GM18508 (cell line): ENCODE measurements around the gene EBLN1.
"Not testable (repeated sequence)": the region's sequence is repeated elsewhere in the genome, so short reads cannot be mapped to it uniquely, and the experiment has no call there.

Experiments used
- ATAC-seq: cut with Tn5 transposase; IDR thresholded peaks from one replicate; pipeline ENCODE4 v1.9.1; 2021; ENCODE audit warnings: moderate number of reproducible peaks; ENCODE audit not compliant: insufficient read depth, unreplicated experiment

Gene EBLN1

DNA sequence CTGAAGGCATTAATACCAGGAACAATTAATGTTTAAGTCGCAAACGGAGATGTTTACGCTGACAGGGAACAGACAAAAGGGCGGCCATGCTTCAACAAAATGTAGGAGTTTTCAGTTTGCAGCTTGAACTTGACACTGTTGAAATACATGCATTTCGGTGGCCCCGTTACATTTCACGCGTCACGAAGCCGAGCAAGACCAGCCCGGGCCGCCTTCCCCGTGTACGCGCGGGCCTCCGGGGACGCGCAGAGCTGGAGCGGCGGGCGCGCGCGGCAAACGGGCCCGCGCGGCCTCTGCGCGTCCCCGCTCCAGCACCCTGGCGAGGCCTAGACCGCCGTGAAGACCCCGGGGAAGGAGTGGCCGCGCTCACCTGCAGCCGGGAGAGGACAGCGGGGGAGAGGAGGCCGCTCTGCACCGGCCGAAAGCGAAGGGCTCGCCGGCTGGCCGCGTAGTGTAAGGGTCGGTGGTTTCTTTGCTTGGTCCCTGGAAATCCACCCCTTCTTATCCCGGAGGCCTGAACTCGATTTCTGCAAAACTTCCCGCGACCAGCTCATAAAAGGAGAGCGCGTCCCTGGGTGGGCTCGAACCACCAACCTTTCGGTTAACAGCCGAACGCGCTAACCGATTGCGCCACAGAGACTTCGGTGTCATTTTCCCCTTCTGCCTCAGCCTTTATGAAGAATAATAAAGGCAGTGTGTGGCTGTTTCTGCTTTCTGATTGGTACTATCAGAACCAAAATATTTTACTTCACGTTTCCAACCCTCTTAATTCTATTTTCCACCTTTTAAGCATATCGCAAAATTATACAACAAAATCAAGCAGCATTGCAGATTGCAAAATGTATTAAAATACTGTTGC is 11.4 kb upstream of the EBLN1 start:
- peak; percentile 56 for ATAC-seq

DNA sequence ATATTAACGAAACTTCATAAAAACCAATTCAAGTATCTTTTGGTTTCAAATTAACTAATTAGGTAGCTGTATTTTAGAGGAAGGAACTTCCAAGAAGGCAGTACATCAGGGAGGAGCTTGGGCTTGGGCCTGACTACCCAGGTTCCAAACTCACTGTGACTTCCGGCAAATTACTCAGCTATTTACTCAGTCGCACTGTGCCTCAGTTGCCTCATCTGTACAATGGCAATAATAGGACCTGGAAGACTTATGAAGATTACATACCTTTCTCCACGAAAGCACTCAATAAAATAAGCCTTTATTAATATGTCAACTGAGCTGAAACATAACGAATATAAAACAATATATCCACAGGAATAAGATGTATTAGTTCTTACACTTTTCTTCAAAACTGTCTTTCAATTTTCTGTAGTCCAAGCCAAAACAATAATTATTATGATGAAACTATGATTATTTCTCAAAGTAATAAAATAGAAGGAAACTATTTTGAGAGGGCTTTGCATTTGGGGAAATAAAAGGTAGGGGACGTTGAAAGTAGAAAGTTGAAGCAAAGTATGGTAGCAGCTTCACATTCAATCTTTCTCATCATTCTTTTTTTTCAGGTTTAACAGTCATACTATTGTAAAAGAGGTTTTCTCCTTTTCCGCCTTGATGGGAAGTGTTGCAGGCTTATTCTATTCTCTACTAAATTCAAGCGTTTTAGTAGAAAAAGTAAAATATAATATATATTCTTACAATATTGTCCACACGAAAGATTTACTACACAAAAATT is 10.5 kb upstream of the EBLN1 start:
- no peak for ATAC-seq

DNA sequence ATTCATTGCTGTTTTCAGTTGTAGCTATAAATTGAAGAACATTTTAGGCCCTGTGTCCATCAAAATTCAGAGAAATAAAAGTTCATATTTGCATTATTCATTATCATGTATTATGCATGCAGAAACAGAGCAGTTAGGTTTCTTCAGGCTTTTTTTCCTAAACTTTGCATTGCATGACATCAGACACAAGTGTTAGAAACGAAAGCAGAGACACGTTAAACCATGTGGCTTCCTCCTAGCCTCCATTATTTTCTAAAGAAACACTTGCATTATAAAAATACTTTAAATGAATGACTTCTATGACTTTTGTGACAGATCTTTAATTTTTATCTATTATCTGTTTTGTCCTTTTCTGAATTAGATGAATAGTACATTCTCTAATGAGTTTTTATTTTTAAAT is 8.8 kb upstream of the EBLN1 start:
- no peak for ATAC-seq

DNA sequence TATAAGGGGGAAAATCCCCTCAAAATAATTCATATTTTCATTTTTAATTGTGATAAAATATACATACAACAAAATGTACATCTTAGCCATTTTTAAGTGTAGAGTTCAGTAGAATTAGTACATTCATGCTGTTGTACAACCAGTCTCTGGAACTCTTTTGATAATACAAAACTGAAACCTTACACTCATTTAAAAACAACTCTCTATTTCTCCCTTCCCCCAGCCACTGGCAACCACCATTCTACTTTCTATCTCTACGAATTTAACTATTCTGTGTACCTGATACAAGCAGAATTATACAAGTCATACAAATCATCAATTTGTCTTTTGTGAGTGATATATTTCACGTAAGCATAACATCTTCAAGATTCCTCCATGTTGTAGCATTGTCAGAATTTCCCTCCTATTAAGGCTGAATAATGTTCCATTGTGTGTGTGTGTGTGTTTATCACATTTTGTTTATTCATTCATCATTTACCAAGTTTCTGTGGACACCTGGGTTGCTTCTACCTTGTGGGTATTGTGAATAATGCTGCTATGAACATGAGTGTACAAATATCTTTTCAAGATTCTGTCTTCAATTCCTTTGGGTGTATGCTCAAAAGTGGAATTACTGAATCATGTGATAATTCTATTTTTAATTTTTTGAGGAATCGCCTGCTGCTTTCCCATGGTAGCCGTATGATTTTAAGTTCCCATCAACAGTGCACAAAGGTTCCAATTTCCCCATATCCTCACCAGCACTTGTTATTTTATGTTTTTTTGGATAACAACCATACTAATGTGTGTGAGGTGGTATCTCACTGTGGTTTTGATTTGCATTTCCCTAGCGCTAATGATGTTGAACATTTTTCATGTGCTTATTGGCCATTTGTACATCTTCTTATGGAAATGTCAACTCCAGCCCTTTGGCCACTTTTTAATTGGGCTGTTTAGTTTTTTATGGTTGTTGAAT is 4.7 kb upstream of the EBLN1 start:
- ATAC-seq = peak; percentile 73

DNA sequence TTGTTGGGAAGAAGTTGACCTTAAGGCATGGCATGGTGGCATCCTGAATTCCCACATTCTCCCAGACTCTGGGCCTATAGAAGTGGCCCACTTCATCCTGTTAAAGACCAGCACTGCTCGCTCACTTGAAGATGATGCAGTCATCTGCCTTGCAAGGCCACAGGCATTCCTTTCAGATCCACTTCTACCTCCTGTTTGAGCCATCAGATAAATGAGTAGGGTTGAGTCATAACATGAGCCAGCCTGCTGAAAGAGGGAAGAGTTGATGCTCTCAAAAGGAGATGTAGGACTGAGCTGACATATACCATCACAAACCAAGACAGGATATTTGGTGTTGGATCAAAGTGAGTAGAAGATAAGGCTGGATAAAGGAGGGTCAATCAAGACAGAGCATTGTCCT is 1.5 kb upstream of the EBLN1 start:
- ATAC-seq = no peak

DNA sequence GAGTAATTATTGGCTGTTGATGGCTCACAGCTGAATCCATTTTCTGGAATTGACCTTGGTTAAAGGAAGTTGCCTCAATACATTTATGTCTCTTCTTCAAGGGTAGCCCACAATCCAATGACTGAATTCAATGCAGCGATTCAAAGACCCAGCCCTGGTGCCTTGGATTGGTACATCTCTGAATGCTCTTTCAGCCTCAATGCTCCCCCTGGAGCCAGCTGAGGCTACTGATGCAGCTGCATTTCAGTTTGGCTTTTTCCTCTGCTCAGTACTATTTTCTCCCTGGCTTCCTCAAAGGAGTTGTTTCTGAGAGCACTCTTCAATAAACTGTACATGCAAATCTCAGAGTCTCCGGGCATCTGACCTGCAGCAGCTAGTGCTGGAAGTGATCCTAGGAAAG is 633 bp upstream of the EBLN1 start:
- ATAC-seq = no peak

DNA sequence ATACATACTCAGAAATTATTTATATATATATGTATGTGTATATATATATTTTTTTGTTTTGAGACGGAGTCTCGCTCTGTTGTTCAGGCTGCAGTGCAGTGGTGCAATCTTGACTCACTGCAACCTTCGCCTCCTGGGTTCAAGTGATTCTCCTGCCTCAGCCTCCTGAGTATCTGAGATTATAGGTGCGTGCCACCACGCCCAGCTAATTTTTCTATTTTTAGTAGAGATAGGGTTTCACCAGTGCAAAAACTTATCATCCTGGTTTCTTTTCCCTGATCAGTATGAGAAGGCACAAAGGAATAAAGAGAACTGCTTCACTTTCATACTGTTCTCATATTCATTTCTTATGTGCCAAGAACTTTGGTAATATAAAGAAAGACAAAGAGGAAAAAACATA is 731 bp downstream of the EBLN1 start:
- ATAC-seq = not testable (repeated sequence)

DNA sequence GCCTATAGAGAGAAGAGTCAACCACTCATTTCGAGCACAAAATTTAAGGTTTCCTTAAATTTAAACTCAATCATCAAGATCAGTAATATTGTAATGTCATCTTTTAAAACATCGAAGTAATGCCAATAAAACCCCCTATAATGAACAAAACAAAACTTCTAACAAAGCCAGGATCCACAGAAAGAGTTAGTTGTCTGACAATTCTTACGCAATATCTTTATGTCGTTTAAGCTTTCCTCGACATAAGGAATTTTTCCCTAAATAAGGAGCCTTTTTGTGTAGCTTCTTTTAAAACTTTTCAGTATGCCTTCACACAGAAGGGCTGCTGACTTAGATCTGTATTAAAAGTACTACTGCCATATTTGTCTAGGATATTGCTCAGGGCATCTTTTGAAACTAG is 7.5 kb downstream of the EBLN1 start:
- ATAC-seq = no peak

DNA sequence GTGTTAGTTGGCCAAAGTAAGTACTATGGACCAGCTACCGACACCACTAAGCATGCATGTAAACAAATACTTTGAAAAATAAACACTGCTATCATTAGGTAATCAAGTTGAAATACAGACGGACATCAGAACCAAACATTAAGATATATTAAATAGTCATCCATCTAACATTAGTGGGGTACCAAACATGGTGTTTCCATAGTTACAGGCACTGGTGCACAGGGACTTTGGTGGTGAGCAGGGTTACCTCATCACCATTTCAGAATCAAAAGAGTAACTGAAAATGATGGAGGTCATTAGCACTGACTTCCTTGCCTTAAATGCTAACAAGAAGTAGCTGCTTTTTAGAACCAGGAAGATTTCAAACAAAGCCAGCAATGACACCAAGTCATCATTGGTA is 23.9 kb downstream of the EBLN1 start:
- no peak for ATAC-seq

DNA sequence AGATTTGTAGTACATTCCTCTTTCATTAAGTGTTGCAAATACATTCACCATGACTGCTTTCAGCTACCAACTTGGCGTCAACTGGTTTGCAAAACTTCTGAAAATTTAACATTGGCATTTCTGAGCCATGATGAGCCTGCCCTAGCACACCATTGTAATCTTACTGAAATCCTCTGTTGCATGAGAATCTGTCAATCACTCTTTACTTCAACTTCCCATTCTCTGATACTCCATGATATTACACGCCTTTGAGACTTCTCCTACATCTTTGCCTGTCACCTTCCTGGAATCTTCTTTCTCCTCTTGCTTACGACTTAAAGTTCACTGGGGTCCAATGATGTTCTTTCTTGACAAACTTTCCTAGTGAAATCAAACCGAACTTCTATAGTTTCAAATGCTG is 32.2 kb downstream of the EBLN1 start:
- no peak for ATAC-seq

DNA sequence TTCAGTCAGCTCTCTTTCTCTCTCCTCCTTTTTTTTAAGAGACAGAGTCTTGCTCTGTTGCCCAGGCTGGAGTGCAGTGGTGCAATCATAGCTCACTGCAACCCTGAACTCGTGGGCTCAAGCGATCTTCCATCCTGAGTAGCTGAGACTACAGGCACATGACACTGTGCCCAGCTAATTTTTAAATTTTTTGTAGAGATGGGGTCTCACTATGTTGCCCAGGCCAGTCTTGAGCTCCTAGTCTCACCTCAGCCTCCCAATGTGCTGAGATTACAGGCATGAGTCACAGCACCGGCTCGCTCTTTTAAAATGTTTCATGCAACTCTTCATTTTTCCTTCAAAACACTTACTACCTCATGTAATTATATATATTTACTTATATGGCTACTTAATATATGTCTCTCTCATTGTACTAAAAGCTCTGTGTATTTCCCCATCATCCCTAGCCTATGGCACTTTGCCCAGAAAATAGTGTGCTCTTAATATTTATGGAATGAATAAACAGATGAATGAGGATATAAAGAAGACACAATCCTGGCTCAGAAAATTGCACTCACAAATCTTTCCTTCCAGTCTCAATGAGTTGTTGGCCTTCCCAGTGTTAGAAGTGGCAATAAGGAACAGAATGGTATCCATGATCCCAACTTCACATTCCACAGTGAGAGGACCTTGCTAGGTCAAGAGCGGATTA is 33.9 kb downstream of the EBLN1 start:
- ATAC-seq = no peak

DNA sequence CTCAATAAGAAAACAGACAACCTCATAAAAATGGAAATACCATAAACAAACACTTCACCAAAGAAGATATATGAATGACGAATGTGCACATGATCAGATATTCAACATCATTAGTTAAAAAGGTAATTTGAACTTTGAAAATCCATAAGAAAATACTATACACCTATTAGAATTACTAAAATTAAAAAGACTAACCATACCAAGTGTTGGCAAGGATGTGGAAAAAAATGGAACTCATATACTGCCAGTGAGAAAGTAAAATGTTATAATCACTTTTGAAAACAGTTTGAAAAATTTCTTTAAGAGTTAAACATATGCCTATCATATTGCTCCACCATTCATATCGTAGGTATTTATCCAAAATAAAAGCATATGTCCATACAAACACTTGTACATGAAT is 37.1 kb downstream of the EBLN1 start:
- no peak for ATAC-seq

DNA sequence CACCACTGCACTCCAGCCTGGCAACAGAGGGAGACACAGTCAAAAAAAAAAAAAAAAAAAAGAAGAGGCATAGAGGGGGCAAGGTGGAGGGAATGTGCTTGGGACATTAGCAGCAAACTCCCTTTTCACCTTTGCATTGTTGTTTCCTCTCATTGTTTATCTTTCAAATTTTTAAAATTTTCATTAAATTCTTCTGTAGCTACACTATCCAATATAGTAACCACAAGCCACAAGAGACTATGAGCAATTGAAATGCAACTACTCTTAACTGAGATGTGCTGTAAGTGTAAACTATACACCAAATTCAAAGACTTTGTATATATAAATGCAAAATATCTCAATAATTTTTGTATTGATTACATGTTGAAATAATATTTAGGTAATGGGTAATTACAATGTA is 43.4 kb downstream of the EBLN1 start:
- ATAC-seq = no peak

DNA sequence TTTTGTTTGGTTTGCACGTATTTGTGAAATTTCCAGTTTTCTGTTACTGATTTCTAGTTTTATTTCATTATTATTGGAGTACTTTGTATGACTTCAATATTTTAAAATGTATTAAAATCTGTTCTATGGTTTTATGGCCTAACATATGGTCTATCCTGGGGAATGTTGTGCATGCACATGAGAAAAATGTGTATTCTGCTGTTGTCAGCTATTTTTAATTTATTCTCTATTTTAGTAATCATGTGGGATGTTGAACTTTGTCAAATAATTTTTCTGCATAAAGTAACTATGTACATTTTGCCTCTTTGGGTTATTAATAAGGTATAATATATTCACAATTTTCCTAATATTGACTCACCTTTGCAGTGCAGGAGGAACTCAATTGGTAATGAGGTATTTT is 46.7 kb downstream of the EBLN1 start:
- ATAC-seq = no peak

DNA sequence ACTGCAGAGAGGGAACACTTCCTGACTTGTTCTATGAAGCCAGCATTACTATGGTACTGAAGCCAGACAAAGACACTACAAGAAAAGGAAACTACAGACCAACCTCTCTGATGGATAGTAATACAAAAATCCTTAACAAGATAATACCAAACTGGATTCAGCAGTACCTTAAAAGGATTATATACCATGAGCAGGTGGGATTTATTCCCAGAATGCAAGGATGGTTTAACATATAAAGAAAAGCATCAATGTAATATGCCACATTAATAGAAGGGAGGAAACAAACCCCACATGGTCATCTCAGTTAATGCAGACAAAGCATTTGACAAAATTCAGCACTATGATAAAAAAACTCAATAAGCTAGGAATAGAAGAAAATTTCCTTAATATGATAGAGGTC is 47.2 kb downstream of the EBLN1 start:
- ATAC-seq = no peak

DNA sequence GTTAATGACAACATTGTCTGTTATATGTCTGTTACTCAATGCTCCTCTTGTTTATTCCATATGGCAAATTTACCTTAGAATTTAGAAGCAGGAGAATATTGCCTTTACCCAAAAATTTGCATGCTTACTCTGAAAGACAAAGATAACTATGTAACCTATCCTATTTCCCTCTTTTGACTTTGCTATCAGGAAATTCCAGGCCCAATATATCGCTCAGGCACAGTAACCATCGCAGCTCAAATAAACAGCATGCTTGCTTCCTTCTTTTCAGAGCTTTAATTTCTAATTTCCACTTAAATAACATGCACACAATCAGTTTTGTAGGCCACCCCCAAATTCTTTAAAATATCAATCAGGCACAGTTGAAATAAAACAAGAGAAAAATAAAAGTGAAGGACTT is 57.8 kb downstream of the EBLN1 start:
- no peak for ATAC-seq

DNA sequence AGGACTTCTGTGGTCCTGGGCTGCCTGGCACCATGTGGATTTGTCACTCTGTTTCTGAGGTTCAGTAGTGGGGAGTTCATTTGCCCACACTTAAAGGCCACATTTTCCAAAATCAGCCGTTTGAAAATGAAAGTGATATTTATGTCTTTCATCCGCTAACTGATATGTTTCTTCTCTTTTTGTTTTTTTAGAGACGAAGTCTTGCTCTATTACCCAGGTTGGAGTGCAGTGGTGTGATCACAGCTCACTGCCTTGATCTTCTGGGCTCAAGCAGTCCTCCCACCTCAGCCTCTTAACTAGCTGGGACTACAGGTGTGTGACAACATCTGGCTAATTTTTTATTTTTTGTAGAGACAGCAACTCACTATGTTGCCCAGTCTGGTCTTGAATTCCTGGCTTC is 58.6 kb downstream of the EBLN1 start:
- no peak for ATAC-seq
